Upper lobe of left lung (tissue), 6 donors: ENCODE measurements around the gene ETFB. TPM values are rescaled to one million over a fixed set of nuclear protein-coding genes. Genes with fewer than 3 reads are reported as not detected.
A peak's percentile ranks its signal among the peaks of the same experiment; 100 is the strongest.

Source experiments
- ATAC-seq, 2 donors: fragments of 200-7000 bp; cut with Tn5 transposase; one replicate each; pipeline ENCODE4 v1.9.1; 2022; ENCODE audit warnings: mild to moderate bottlenecking in 2 of 2, moderate library complexity in 2 of 2; ENCODE audit not compliant: low FRiP score in 2 of 2
- DNase-seq, 2 donors: peaks; one replicate each; pipeline ENCODE4 v3.0.0-alpha.2; 2019 to 2020
- H3K27ac ChIP-seq, 4 donors: fragments of 200-600 bp; sonication (generic); one replicate each; pipeline ENCODE4 v1.5.1; 2016 to 2019
- H3K27me3 ChIP-seq, 4 donors: fragments of 200-600 bp; sonication (generic); one replicate each; pipeline ENCODE4 v1.5.1; 2017 to 2019
- H3K36me3 ChIP-seq, 4 donors: fragments of 200-600 bp; sonication (generic); one replicate each; pipeline ENCODE4 v1.5.1; 2016 to 2019
- H3K4me1 ChIP-seq, 4 donors: fragments of 200-600 bp; sonication (generic); one replicate each; pipeline ENCODE4 v1.5.1; 2018 to 2019
- H3K4me3 ChIP-seq, 4 donors: fragments of 200-600 bp; sonication (generic); one replicate each; pipeline ENCODE4 v1.5.1; 2017 to 2019; ENCODE audit warnings: mild to moderate bottlenecking in 2 of 4, moderate library complexity in 1 of 4
- H3K9me3 ChIP-seq, 4 donors: fragments of 200-600 bp; sonication (generic); one replicate each; pipeline ENCODE4 v1.5.1; 2018 to 2019
- EP300 ChIP-seq, 4 donors: sonication (generic); formaldehyde crosslinking; IDR thresholded peaks; one replicate each; pipeline ENCODE4 v1.5.1; 2017; ENCODE audit warnings: antibody characterized with exemption in 4 of 4, control low read depth in 2 of 4
- POLR2A ChIP-seq, 4 donors: fragments of 450-650 bp; IDR thresholded peaks; one replicate each; pipeline ENCODE4 v1.5.1; 2016 to 2017; ENCODE audit warnings: antibody characterized with exemption in 4 of 4, mild to moderate bottlenecking in 2 of 4
- POLR2AphosphoS5 ChIP-seq, 2 donors: sonication (generic); formaldehyde crosslinking; IDR thresholded peaks; one replicate each; pipeline ENCODE4 v1.5.1; 2017; ENCODE audit warnings: antibody characterized with exemption in 2 of 2
- WGBS, 2 donors: methylation state at CpG; one replicate each; pipeline ENCODE4 v1.1.5; 2017 to 2018; 5-methylcytosine and 5-hydroxymethylcytosine counted together
- total RNA-seq, 6 donors: library from RNA; depleted of rRNA in 4 of 6; stranded (reverse); fragments of >200 nt in 4 of 6; gene quantifications; one replicate each; pipeline versions ENCODE4 v1.1.0 to v1.2.1, GENCODE V29; 2016 to 2021
- TF ChIP-seq, protein P1 (sequence below), 6 experiments: fragments of 450-650 bp in 4 of 6; fragments of 200-600 bp in 2 of 6; sonication (generic) in 2 of 6; IDR thresholded peaks; one replicate each; pipeline ENCODE4 v1.5.1; 2016 to 2019; ENCODE audit warnings: antibody characterized with exemption in 6 of 6
- donor health status: DM: no; HTN: no; CAD: no; lungs with moderate emphysema.
- donor health status: DM: no; HTN: yes; CAD: no; lungs with severe emphysema.

The ETFB gene
- total RNA-seq, 6 donors from 2014 or later = 59.7 to 102 (median 86.6) TPM

DNA sequence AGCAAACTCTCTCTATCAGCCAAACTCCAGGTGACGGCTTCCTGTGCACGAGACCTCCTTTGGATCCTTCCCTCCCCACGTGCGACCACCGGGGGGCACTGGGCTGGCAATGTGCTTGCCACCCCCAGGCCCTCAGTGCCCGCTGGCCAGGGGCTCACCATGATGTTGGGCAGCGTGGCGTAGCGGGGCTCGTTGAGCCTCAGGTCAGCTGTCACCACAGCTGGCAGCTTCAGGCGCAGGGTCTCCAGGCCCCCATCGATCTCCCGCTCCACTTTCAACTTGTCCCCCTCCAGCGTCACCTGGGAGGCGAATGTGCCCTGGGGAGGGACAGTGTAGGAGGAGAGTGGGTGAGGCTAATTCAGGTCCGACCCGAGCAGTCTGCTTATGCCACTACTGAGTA is 19.4 kb downstream of the ETFB start:
- Histone ChIP-seq H3K27ac (no peak overlapping the region), H3K4me1 (no peaks in the 10 kb centered on the region), H3K4me3 (no peak overlapping the region), H3K36me3 (peaks cover 7 to 65% (median 35%) of the 10 kb centered on the region in 4 donors), H3K9me3 (no peaks in the 10 kb centered on the region), H3K27me3 (no peaks in the 10 kb centered on the region)
- 90 to 92% methylated on average over 9 to 17 of the region's 17 CpGs for WGBS, 2 donors
- DNase-seq (peak in 1 of 2 donors; percentile 73), ATAC-seq (no peak)
- TF ChIP-seq POLR2A (IDR thresholded peaks at IDR 0.05) (no peak), EP300 (IDR thresholded peaks at IDR 0.05) (no peak), POLR2AphosphoS5 (IDR thresholded peaks at IDR 0.05) (no peak)
- TF ChIP-seq, protein P1, sequence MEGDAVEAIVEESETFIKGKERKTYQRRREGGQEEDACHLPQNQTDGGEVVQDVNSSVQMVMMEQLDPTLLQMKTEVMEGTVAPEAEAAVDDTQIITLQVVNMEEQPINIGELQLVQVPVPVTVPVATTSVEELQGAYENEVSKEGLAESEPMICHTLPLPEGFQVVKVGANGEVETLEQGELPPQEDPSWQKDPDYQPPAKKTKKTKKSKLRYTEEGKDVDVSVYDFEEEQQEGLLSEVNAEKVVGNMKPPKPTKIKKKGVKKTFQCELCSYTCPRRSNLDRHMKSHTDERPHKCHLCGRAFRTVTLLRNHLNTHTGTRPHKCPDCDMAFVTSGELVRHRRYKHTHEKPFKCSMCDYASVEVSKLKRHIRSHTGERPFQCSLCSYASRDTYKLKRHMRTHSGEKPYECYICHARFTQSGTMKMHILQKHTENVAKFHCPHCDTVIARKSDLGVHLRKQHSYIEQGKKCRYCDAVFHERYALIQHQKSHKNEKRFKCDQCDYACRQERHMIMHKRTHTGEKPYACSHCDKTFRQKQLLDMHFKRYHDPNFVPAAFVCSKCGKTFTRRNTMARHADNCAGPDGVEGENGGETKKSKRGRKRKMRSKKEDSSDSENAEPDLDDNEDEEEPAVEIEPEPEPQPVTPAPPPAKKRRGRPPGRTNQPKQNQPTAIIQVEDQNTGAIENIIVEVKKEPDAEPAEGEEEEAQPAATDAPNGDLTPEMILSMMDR (IDR thresholded peaks at IDR 0.05) = no peak

- Histone ChIP-seq H3K4me1 (peaks cover 5 to 8% (median 6%) of the 10 kb centered on the region in 4 donors), H3K9me3 (no peaks in the 10 kb centered on the region), H3K4me3 (no peak overlapping the region), H3K27me3 (no peaks in the 10 kb centered on the region), H3K36me3 (peaks cover 7 to 49% (median 22%) of the 10 kb centered on the region in 4 donors), H3K27ac (no peak overlapping the region)
- 96 to 100% methylated on average over 4 to 9 of the region's 9 CpGs for WGBS, 2 donors
- DNase-seq (peak in 1 of 2 donors; percentile 72), ATAC-seq (no peak)
- TF ChIP-seq, protein P1 (IDR thresholded peaks at IDR 0.05) = no peak
- TF ChIP-seq POLR2A (IDR thresholded peaks at IDR 0.05) = no peak
- no peak for TF ChIP-seq POLR2AphosphoS5 (IDR thresholded peaks at IDR 0.05)
- no peak for TF ChIP-seq EP300 (IDR thresholded peaks at IDR 0.05)
These were observed 21.0 kb downstream of the ETFB start for GRCh38 chr19:51345076-51345620.

DNA sequence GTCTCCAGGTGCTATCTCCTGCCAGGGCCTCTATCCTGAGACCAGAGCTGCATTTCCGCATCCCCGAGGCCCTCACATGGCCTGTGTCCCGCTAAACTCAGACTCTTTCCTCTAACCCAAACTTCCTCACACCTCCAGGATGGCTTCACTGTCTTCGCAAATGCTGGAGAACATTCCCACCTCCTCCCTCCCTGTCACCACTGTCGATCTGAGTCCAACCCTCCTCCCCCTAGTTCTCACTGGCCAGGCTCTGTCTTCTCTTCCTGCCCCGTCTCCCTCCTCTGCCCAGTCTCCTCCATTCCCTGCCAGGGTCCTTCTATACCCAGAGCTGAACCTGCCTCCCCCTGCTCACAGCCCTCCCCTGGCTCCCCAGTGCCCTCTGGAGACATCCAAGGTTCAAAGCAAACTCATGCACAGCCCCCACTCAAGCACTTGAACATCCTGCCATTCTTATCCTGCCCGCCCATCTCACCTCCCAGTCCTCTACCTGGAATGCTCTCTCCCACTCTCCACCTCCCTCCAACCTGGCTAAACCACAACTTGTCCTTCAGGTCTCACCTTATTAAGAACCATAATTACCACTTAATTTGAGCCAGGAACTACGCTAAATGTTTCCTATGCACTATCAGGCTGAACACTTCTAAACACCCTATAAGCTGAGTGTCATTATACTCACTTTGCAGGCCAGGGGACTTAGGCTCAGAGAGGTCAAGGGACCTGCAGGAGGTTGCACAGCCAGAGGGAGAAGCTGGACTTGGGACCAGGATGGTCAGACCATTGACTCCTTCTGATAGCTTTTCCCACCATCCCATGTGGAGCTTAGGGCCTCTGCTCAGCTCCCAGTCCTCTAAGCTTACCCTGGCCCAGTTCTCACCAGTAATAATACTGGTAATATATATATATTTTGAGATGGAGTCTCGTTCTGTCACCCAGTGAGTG is 23.3 kb downstream of the ETFB start:
- peaks cover 9 to 24% (median 20%) of the 10 kb centered on the region in 4 donors for H3K4me1 ChIP-seq
- H3K4me3 ChIP-seq = no peak overlapping the region
- DNase-seq = no peak
- no peaks in the 10 kb centered on the region for H3K27me3 ChIP-seq
- H3K27ac ChIP-seq = no peak overlapping the region
- TF ChIP-seq POLR2A (IDR thresholded peaks at IDR 0.05) (no peak), EP300 (IDR thresholded peaks at IDR 0.05) (no peak), POLR2AphosphoS5 (IDR thresholded peaks at IDR 0.05) (no peak)
- TF ChIP-seq, protein P1 (IDR thresholded peaks at IDR 0.05) = no peak
- H3K36me3 ChIP-seq = peaks cover 4 to 31% (median 16%) of the 10 kb centered on the region in 4 donors
- no peaks in the 10 kb centered on the region for H3K9me3 ChIP-seq
- 41 to 46% methylated on average over 8 to 9 of the region's 9 CpGs for WGBS, 2 donors
- ATAC-seq = no peak

GRCh38 chr19:51341976-51342580 is 24.1 kb downstream of the ETFB start, which contains the start of gene VSIG10L:
VSIG10L (minus strand) TSS chr19:51342139; CDS start chr19:51342124, 15 bp downstream.
- Histone ChIP-seq H3K27ac (no peak within 1 kb of the TSS), H3K4me1 (peaks cover 9 to 25% (median 20%) of the 10 kb centered on the region in 4 donors), H3K36me3 (peaks cover 4 to 23% (median 16%) of the 10 kb centered on the region in 4 donors), H3K4me3 (no peak within 1 kb of the TSS), H3K27me3 (no peaks in the 10 kb centered on the region), H3K9me3 (no peaks in the 10 kb centered on the region)
- no peak for DNase-seq
- no peak for ATAC-seq
- 47 to 53% methylated on average over 3 of the region's 3 CpGs for WGBS, 2 donors
- no peak for TF ChIP-seq POLR2A (IDR thresholded peaks at IDR 0.05)
- TF ChIP-seq, protein P1 (IDR thresholded peaks at IDR 0.05) = no peak
- no peak for TF ChIP-seq POLR2AphosphoS5 (IDR thresholded peaks at IDR 0.05)
- no peak for TF ChIP-seq EP300 (IDR thresholded peaks at IDR 0.05)
